Endometrial microvascular endothelial cells (primary cell): ENCODE measurements around the gene MACROD2. TPM values are rescaled to one million over a fixed set of nuclear protein-coding genes. Genes with fewer than 3 reads are reported as not detected.

Experiments
- in situ Hi-C: cut with HindIII; loops from 2 replicates; pipeline ENCODE4 v1.10.0; 2017; ENCODE audit warnings: low sequenced_read_pairs, low pct_unique_long_range_greater_than_20kb; ENCODE audit errors: inconsistent ontology term
- total RNA-seq: library from RNA; depleted of rRNA; stranded (reverse); fragments of >200 nt; gene quantifications from one replicate; pipeline ENCODE4 v1.2.3, GENCODE V29; 2015; ENCODE audit errors: inconsistent ontology term

MACROD2 gene
- total RNA-seq, 1 donor from 2014 or later: not detected

DNA sequence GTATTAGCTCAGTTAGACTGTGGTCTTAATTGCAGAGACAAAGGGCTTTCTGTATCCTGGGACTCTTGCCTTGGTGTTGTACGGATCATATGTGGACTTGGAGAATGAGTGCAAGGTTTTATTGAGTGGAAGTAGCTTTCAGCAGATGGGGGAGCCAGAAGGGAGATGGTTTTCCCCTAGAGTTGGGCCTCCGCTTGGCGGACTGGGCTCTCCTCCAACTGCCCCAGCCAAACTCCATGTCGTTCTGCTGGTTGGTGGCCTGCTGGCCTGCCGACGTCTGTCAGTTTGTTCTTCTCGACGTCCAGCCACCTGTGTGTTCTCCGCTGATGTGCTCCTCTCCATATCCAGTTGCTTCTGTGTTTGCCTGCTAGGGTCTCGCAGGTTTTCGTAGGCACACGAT lies 531.6 kb downstream of the MACROD2 start:
- in situ Hi-C loops: no loop called here

- in situ Hi-C loops: no loop called here
These were observed 536.5 kb downstream of the MACROD2 start for GRCh38 chr20:14531786-14532185.

- in situ Hi-C loops: no loop called here
These were observed 541.4 kb downstream of the MACROD2 start for GRCh38 chr20:14536738-14537137.

- in situ Hi-C loops: no loop called here
These were observed 543.1 kb downstream of the MACROD2 start for GRCh38 chr20:14538433-14538832.

- in situ Hi-C loops: no loop called here
These were observed 547.7 kb downstream of the MACROD2 start for GRCh38 chr20:14543040-14543439.

DNA sequence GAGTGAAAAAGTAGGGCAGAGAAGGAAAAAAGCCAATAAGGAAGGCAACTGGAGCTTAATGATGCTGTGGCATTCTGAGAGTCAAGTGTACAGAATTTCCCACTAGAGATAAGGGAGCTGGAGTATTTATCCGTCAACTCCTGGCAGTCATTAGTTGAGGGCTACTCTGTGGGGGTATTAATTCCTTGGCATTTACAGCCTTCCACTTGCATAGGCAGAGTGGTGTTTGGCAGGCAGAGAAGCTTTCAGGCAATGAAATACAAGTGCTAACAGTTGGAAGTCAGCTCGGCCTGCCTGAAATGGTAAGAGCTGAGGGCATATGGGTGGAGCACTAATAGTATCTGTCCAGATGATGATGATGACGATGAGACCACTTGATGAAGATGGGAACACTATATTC lies 549.4 kb downstream of the MACROD2 start:
- in situ Hi-C loops: no loop called here

GRCh38 chr20:14550655-14551054 lies 555.3 kb downstream of the MACROD2 start:
- in situ Hi-C loops: no loop called here

GRCh38 chr20:14553774-14554534 lies 558.6 kb downstream of the MACROD2 start:
- in situ Hi-C loops: no loop called here

GRCh38 chr20:14555676-14556075 lies 560.4 kb downstream of the MACROD2 start:
- in situ Hi-C loops: no loop called here

- in situ Hi-C loops: no loop called here
These were observed 560.9 kb downstream of the MACROD2 start for GRCh38 chr20:14556206-14556605.

DNA sequence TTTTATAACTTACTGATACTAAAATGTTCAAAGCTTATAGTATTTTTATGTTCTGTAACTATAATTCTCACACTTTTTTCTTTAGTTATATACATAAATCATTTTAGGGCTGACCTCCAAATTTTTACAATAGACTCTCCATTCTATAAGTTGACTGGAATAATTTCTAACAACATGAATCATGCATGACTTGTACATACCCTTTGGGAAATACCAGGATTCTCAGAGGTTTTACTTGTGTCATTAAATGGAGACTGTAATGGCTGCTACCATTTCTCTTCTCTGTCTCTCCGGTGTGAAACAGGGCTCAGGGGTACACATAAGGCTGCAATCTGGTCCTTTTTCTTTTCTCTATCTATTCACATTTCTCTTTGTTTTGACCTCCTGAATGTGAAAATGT lies 564.3 kb downstream of the MACROD2 start:
- in situ Hi-C loops: no loop called here

GRCh38 chr20:14561741-14562221 lies 566.5 kb downstream of the MACROD2 start:
- in situ Hi-C loops: no loop called here

DNA sequence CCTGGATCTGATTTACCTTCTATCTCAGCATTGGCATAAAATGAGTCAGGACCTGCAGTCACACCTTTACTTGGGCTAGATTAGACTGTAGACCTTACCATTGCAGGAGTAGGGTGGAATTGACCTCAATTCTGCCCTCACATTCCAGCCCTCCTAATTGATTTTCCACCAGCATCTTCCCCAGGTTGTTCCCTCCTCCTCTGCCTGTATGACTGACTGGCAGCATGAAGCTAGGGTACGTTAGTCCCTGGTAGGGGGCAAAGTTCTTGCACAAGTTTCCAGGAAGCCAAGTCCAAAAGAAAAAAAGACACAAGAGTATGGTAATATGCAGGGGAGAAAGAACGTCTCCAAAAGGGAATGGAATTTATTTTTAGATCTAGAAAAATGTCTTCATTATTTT lies 567.7 kb downstream of the MACROD2 start:
- in situ Hi-C loops: no loop called here

GRCh38 chr20:14566505-14566904 lies 571.2 kb downstream of the MACROD2 start:
- in situ Hi-C loops: no loop called here

GRCh38 chr20:14568225-14568624 lies 572.9 kb downstream of the MACROD2 start:
- in situ Hi-C loops: no loop called here

DNA sequence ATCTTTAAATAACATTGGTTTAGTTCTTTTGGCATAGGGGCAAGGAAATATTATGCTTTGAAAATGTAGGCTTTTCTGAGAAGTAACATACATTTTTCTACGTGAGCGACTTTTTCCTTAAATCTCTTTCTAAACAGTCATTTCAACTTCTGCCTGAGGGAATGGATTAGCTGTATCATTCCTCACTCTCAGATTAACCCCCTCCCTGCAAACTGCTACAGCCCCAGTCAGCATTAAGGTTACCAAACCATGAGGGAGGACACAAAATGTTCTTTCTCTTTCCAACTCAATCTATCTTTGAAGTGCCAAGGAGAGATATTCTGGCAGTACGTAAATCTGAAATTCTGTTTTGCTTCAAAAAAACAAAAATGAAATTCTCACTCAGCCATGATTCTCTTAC lies 573.4 kb downstream of the MACROD2 start:
- in situ Hi-C loops: no loop called here

- in situ Hi-C loops: no loop called here
These were observed 574.3 kb downstream of the MACROD2 start for GRCh38 chr20:14569641-14570040.

GRCh38 chr20:14570811-14571210 lies 575.5 kb downstream of the MACROD2 start:
- in situ Hi-C loops: no loop called here

DNA sequence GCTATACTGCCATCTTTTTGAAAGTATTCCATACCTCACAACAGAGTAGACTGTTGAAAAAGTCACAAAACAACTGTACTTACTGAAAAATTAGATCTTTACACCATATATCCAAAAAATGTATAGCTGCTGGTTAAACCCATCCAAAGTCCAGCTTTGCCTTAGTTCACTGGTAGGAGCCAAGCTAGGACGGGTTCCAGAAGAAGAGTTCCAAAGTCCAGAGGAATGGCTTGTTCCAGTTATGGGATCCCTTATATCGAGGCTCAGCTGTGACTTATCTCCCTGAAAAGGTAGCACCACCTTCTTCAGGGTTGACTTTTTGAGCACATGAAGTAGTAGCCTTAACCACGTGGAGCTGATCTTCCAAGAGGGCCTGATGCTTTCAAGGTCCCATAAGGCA lies 578.4 kb downstream of the MACROD2 start:
- in situ Hi-C loops: no loop called here

DNA sequence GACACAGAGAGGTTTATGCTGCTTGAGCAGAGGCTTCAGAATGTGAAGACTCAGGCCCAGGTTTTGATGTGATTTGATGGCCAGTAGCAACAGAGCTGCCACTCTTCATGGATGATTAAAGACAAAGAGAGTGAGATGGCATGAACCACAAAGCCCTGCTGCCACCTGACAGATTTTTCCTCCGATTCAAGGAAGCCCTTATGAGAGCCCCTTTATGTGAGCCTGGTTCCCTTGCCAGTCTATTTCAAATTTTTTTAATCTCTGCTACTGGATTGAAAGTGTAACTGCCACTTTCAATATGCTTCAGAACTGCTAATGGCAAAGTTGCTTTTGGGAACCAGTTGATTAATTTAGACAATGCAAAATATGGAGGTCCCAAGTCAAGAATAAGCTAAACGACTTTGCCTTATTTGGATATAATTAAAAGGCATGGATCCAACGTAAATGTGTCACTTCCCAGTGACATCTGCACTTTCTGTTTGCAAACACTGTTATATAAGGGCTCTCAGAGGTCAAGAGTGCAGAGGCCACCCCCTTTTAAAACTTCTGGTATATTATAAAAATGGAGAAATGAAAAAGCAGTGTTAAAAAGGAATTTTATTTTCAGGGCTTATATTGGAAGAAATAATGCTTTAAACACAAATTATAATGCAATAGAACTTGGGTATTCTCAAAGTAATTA lies 581.0 kb downstream of the MACROD2 start:
- in situ Hi-C loops: no loop called here
